GM18517 (cell line): ENCODE data around the gene OLFM1.

ENCODE experiments used
- ATAC-seq: cut with Tn5 transposase; IDR thresholded peaks from one replicate; pipeline ENCODE4 v1.9.1; 2021; ENCODE audit warnings: mild to moderate bottlenecking, moderate library complexity; ENCODE audit not compliant: unreplicated experiment

The OLFM1 gene

GRCh38 chr9:135087489-135087792 lies at the start of gene OLFM1:
Gene OLFM1, plus strand, starts transcription at chr9:135087668. Its CDS starts 322 bp downstream, at chr9:135087990.
- ATAC-seq = no peak

- no peak for ATAC-seq
Measured at GRCh38 chr9:135038331-135038730, 49.1 kb upstream of the OLFM1 start.

GRCh38 chr9:135038826-135039225 lies 48.6 kb upstream of the OLFM1 start:
- ATAC-seq = no peak

- no peak for ATAC-seq
Measured at GRCh38 chr9:135039266-135039870, 48.1 kb upstream of the OLFM1 start.

GRCh38 chr9:135039916-135040645 lies 47.4 kb upstream of the OLFM1 start:
- ATAC-seq = no peak

GRCh38 chr9:135040892-135041291 lies 46.6 kb upstream of the OLFM1 start:
- ATAC-seq = no peak

- no peak for ATAC-seq
Measured at GRCh38 chr9:135043345-135043744, 44.1 kb upstream of the OLFM1 start.

- ATAC-seq = no peak
Measured at GRCh38 chr9:135045264-135045927, 42.1 kb upstream of the OLFM1 start.

- no peak for ATAC-seq
Measured at GRCh38 chr9:135045928-135046738, 41.3 kb upstream of the OLFM1 start.

GRCh38 chr9:135046739-135047350 lies 40.6 kb upstream of the OLFM1 start:
- ATAC-seq = no peak

GRCh38 chr9:135047521-135047920 lies 39.9 kb upstream of the OLFM1 start:
- no peak for ATAC-seq

- no peak for ATAC-seq
Measured at GRCh38 chr9:135048046-135048757, 39.3 kb upstream of the OLFM1 start.

GRCh38 chr9:135048758-135049444 lies 38.6 kb upstream of the OLFM1 start:
- ATAC-seq = no peak

GRCh38 chr9:135049460-135049859 lies 38.0 kb upstream of the OLFM1 start:
- no peak for ATAC-seq

- ATAC-seq = no peak
Measured at GRCh38 chr9:135050072-135050990, 37.1 kb upstream of the OLFM1 start.

GRCh38 chr9:135051316-135052038 lies 36.0 kb upstream of the OLFM1 start:
- no peak for ATAC-seq

GRCh38 chr9:135053133-135053532 lies 34.3 kb upstream of the OLFM1 start:
- no peak for ATAC-seq

- ATAC-seq = no peak
Measured at GRCh38 chr9:135055181-135055580, 32.3 kb upstream of the OLFM1 start.
